GM06990 (cell line): ENCODE data around the gene TMIGD2.

Source experiments
- DNase-seq: peaks from one replicate; pipeline ENCODE4 v3.0.0-alpha.2; 2011; ENCODE audit not compliant: insufficient read length; ENCODE audit errors: extremely low read depth
- H3K27me3 ChIP-seq: replicated peaks from 2 replicates; pipeline ENCODE4 v1.6.0; 2011; ENCODE audit warnings: low read length; ENCODE audit not compliant: control insufficient read depth, insufficient read depth
- H3K36me3 ChIP-seq: 2 replicates; pipeline ENCODE4 v1.5.1; 2011; ENCODE audit warnings: low read length; ENCODE audit not compliant: control insufficient read depth, insufficient read depth
- H3K4me3 ChIP-seq: replicated peaks from 2 replicates; pipeline ENCODE4 v1.5.1; 2011; ENCODE audit warnings: low read depth, mild to moderate bottlenecking, control low read depth, low read length
- TF ChIP-seq, protein P1 (sequence below): IDR thresholded peaks from 2 replicates; pipeline ENCODE4 v1.5.1; 2011; ENCODE audit warnings: low read length, control low read depth, mild to moderate bottlenecking, inconsistent platforms; ENCODE audit not compliant: insufficient read depth, poor library complexity, severe bottlenecking

Gene TMIGD2

GRCh38 chr19:4322942-4323665 is 20.9 kb upstream of the TMIGD2 start:
- no peak for DNase-seq
- TF ChIP-seq, protein P1, sequence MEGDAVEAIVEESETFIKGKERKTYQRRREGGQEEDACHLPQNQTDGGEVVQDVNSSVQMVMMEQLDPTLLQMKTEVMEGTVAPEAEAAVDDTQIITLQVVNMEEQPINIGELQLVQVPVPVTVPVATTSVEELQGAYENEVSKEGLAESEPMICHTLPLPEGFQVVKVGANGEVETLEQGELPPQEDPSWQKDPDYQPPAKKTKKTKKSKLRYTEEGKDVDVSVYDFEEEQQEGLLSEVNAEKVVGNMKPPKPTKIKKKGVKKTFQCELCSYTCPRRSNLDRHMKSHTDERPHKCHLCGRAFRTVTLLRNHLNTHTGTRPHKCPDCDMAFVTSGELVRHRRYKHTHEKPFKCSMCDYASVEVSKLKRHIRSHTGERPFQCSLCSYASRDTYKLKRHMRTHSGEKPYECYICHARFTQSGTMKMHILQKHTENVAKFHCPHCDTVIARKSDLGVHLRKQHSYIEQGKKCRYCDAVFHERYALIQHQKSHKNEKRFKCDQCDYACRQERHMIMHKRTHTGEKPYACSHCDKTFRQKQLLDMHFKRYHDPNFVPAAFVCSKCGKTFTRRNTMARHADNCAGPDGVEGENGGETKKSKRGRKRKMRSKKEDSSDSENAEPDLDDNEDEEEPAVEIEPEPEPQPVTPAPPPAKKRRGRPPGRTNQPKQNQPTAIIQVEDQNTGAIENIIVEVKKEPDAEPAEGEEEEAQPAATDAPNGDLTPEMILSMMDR, result no peak
- Histone ChIP-seq H3K4me3 (no peak overlapping the region), H3K36me3 (no peaks in the 10 kb centered on the region), H3K27me3 (no peaks in the 10 kb centered on the region)

- H3K36me3 ChIP-seq, result no peaks in the 10 kb centered on the region
- H3K4me3 ChIP-seq, result no peak overlapping the region
- H3K27me3 ChIP-seq, result no peaks in the 10 kb centered on the region
- DNase-seq, result no peak
- TF ChIP-seq, protein P1, result no peak
Measured at GRCh38 chr19:4320419-4320818, 18.2 kb upstream of the TMIGD2 start.

DNA sequence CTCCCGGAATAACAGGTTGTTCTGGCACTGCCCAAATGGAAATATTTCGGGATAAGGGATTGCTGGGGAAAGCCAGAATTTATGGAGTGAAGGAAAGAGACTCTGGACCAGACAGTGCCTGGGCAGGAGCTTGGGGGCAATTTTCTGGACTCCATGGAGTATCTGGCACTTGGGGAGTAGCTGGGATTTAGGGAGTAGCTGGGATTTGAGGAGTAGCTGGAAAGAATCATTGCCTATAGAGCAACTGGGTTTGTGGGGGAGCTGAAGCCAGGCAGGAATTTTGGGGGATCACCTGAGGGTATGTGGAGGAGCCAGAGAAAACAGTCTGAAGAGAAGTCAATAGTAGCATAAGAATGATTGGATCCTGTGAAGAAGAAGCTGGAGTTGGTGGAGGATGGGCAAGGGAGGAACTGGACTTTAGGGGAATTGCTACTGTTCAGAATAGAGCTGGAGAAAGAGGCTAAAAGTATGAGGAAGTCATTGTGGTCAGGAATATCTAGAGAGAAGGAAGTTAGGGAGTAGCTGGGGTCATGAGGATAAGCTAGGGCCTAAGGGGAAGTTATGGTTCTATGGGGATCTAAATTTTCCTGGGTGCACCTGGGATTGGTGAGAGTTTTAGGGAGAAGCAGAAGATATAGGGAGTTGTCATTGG is 17.0 kb upstream of the TMIGD2 start:
- no peaks in the 10 kb centered on the region for H3K27me3 ChIP-seq
- H3K4me3 ChIP-seq, result no peak overlapping the region
- no peak for DNase-seq
- TF ChIP-seq, protein P1, result no peak
- H3K36me3 ChIP-seq, result no peaks in the 10 kb centered on the region

- H3K36me3 ChIP-seq, result no peaks in the 10 kb centered on the region
- no peak overlapping the region for H3K4me3 ChIP-seq
- no peaks in the 10 kb centered on the region for H3K27me3 ChIP-seq
- no peak for DNase-seq
- TF ChIP-seq, protein P1, result no peak
Measured at GRCh38 chr19:4318460-4318859, 16.3 kb upstream of the TMIGD2 start.

GRCh38 chr19:4316956-4317355 is 14.8 kb upstream of the TMIGD2 start:
- TF ChIP-seq, protein P1, result no peak
- no peak for DNase-seq
- H3K27me3 ChIP-seq, result no peaks in the 10 kb centered on the region
- H3K4me3 ChIP-seq, result no peak overlapping the region
- H3K36me3 ChIP-seq, result no peaks in the 10 kb centered on the region
